Thyroid gland (tissue), 4 donors: ENCODE results near the gene PTPN13. TPM values are rescaled to one million over a fixed set of nuclear protein-coding genes. Genes with fewer than 3 reads are reported as not detected.

ENCODE experiments used
- DNase-seq, 2 donors: peaks; one replicate each; pipeline ENCODE4 v3.0.0-alpha.2; 2019
- H3K27ac ChIP-seq, 3 donors: fragments of 200-600 bp; sonication (generic); 1 replicate in 2 of 3; 2 replicates in 1 of 3; pipeline ENCODE4 v1.5.1; 2016 to 2019; ENCODE audit warnings: mild to moderate bottlenecking in 1 of 3, moderate library complexity in 1 of 3
- H3K27me3 ChIP-seq: fragments of 200-600 bp; sonication (generic); one replicate; pipeline ENCODE4 v1.5.1; 2019
- H3K36me3 ChIP-seq, 2 donors: fragments of 200-600 bp; sonication (generic); one replicate each; pipeline ENCODE4 v1.5.1; 2016 to 2019
- H3K4me1 ChIP-seq, 2 donors: fragments of 200-600 bp; sonication (generic); one replicate each; pipeline ENCODE4 v1.5.1; 2017 to 2019
- H3K4me3 ChIP-seq, 3 donors: fragments of 200-600 bp; sonication (generic); replicated peaks in 1 of 3; 1 replicate in 2 of 3; 2 replicates in 1 of 3; pipeline ENCODE4 v1.5.1; 2016; ENCODE audit warnings: mild to moderate bottlenecking in 1 of 3
- H3K9me3 ChIP-seq: fragments of 200-600 bp; sonication (generic); one replicate; pipeline ENCODE4 v1.5.1; 2017
- CTCF ChIP-seq, 6 experiments: fragments of 200-600 bp in 3 of 6; fragments of 450-650 bp in 3 of 6; sonication (generic) in 3 of 6; IDR thresholded peaks; one replicate each; pipeline ENCODE4 v1.5.1; 2016 to 2019; ENCODE audit warnings: antibody characterized with exemption in 6 of 6, mild to moderate bottlenecking in 2 of 6, inconsistent platforms in 1 of 6, moderate library complexity in 1 of 6
- POLR2A ChIP-seq, 2 donors: fragments of 450-650 bp; IDR thresholded peaks; one replicate each; pipeline ENCODE4 v1.6.1; 2017; ENCODE audit warnings: antibody characterized with exemption in 2 of 2, mild to moderate bottlenecking in 2 of 2, moderate library complexity in 1 of 2
- WGBS, 2 donors: methylation state at CpG; one replicate each; pipeline ENCODE4 v1.1.5; 2017; 5-methylcytosine and 5-hydroxymethylcytosine counted together
- intact Hi-C: fragments of 100-400 bp; cut with DNase I; formaldehyde crosslinking; loops from one replicate; pipeline ENCODE4 v1.15.1; 2023
- total RNA-seq, 4 donors: library from RNA; depleted of rRNA; stranded (reverse); fragments of >200 nt; gene quantifications; one replicate each; pipeline ENCODE4 v1.2.3, GENCODE V29; 2016

PTPN13 gene
- total RNA-seq, 4 donors from 2014 or later: 49.7 to 89.5 (median 64.0) TPM

- no peak for DNase-seq
- intact Hi-C loops: no loop called here
- Histone ChIP-seq H3K27ac (no peak overlapping the region), H3K36me3 (peaks cover 0 to 4% of the 10 kb centered on the region in 2 donors), H3K4me1 (no peaks in the 10 kb centered on the region), H3K4me3 (no peak overlapping the region), H3K27me3 (no peaks in the 10 kb centered on the region), H3K9me3 (no peaks in the 10 kb centered on the region)
- no peak for TF ChIP-seq POLR2A (IDR thresholded peaks at IDR 0.05)
- TF ChIP-seq CTCF (IDR thresholded peaks at IDR 0.05): no peak
- WGBS, 2 donors: 75 to 85% methylated on average over 3 of the region's 3 CpGs
Measured at GRCh38 chr4:86720508-86721068, 126.5 kb downstream of the PTPN13 start.

GRCh38 chr4:86721412-86721811 is 127.3 kb downstream of the PTPN13 start:
- peaks cover 0 to 4% of the 10 kb centered on the region in 2 donors for H3K36me3 ChIP-seq
- no peak for DNase-seq
- no peaks in the 10 kb centered on the region for H3K4me1 ChIP-seq
- intact Hi-C loops: no loop called here
- TF ChIP-seq CTCF (IDR thresholded peaks at IDR 0.05) (no peak), POLR2A (IDR thresholded peaks at IDR 0.05) (no peak)
- H3K9me3 ChIP-seq: no peaks in the 10 kb centered on the region
- no peak overlapping the region for H3K27ac ChIP-seq
- H3K4me3 ChIP-seq: no peak overlapping the region
- no peaks in the 10 kb centered on the region for H3K27me3 ChIP-seq
- WGBS, 2 donors: 62 to 90% methylated on average over 2 of the region's 2 CpGs

- TF ChIP-seq CTCF (IDR thresholded peaks at IDR 0.05): no peak
- TF ChIP-seq POLR2A (IDR thresholded peaks at IDR 0.05): no peak
- WGBS, 2 donors: 84 to 86% methylated on average over 8 to 10 of the region's 10 CpGs
- Histone ChIP-seq H3K4me1 (no peaks in the 10 kb centered on the region), H3K4me3 (no peak overlapping the region), H3K9me3 (no peaks in the 10 kb centered on the region), H3K36me3 (peaks cover 4 to 7% of the 10 kb centered on the region in 2 donors), H3K27ac (no peak overlapping the region), H3K27me3 (no peaks in the 10 kb centered on the region)
- intact Hi-C loops: no loop called here
- DNase-seq: no peak
Measured at GRCh38 chr4:86730310-86730709, 136.2 kb downstream of the PTPN13 start.

- 90 to 91% methylated on average over 1 of the region's 1 CpG for WGBS, 2 donors
Measured at GRCh38 chr4:86737244-86737643, 143.1 kb downstream of the PTPN13 start.

More at GRCh38 chr4:86737244-86737643, 143.1 kb downstream of the PTPN13 start:
- H3K4me3 ChIP-seq: no peak overlapping the region
- H3K9me3 ChIP-seq: no peaks in the 10 kb centered on the region
- intact Hi-C loops: no loop called here
- H3K27me3 ChIP-seq: no peaks in the 10 kb centered on the region
- no peak overlapping the region for H3K27ac ChIP-seq
- peaks cover 8 to 15% of the 10 kb centered on the region in 2 donors for H3K36me3 ChIP-seq
- no peak for DNase-seq
- TF ChIP-seq POLR2A (IDR thresholded peaks at IDR 0.05): no peak
- TF ChIP-seq CTCF (IDR thresholded peaks at IDR 0.05): no peak
- H3K4me1 ChIP-seq: no peaks in the 10 kb centered on the region
